ENCODE results near the gene MBTPS1. TPM values are rescaled to one million over a fixed set of nuclear protein-coding genes. Genes with fewer than 3 reads are reported as not detected.

MBTPS1 gene
- total and polyA plus RNA-seq, 2 experiments from 2014 or later = 18.1 to 49.3 TPM

DNA sequence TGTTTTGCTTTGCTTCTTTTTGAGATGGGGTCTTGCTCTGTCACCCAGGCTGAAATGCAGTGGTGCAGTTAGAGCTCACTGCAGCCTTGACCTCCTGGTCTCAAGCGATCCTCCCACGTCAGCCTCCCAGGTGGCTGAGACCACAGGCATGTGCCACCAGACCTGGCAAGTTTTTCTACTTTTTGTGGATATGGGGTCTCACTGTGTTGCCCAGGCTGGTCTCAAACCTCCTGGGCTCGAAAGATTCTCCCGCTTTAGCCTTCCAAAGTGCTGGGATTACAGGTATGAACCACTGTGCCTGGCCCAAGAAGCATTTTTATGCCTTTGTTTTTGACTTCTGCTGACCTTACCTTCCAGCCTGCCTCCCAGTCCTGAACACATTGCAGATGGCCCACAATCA, 38.5 kb upstream of the MBTPS1 start (continued):
- TF ChIP-seq, protein P1, sequence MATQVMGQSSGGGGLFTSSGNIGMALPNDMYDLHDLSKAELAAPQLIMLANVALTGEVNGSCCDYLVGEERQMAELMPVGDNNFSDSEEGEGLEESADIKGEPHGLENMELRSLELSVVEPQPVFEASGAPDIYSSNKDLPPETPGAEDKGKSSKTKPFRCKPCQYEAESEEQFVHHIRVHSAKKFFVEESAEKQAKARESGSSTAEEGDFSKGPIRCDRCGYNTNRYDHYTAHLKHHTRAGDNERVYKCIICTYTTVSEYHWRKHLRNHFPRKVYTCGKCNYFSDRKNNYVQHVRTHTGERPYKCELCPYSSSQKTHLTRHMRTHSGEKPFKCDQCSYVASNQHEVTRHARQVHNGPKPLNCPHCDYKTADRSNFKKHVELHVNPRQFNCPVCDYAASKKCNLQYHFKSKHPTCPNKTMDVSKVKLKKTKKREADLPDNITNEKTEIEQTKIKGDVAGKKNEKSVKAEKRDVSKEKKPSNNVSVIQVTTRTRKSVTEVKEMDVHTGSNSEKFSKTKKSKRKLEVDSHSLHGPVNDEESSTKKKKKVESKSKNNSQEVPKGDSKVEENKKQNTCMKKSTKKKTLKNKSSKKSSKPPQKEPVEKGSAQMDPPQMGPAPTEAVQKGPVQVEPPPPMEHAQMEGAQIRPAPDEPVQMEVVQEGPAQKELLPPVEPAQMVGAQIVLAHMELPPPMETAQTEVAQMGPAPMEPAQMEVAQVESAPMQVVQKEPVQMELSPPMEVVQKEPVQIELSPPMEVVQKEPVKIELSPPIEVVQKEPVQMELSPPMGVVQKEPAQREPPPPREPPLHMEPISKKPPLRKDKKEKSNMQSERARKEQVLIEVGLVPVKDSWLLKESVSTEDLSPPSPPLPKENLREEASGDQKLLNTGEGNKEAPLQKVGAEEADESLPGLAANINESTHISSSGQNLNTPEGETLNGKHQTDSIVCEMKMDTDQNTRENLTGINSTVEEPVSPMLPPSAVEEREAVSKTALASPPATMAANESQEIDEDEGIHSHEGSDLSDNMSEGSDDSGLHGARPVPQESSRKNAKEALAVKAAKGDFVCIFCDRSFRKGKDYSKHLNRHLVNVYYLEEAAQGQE (IDR thresholded peaks at IDR 0.05; ENCODE audit: unreplicated experiment) = no peak
- TF ChIP-seq CREB1 (CRISPR knock-in tag; IDR thresholded peaks at IDR 0.05; ENCODE audit: low read depth) (no peak), EZH2phosphoT487 (IDR thresholded peaks at IDR 0.05; ENCODE audit: unreplicated experiment) (no peak)

DNA sequence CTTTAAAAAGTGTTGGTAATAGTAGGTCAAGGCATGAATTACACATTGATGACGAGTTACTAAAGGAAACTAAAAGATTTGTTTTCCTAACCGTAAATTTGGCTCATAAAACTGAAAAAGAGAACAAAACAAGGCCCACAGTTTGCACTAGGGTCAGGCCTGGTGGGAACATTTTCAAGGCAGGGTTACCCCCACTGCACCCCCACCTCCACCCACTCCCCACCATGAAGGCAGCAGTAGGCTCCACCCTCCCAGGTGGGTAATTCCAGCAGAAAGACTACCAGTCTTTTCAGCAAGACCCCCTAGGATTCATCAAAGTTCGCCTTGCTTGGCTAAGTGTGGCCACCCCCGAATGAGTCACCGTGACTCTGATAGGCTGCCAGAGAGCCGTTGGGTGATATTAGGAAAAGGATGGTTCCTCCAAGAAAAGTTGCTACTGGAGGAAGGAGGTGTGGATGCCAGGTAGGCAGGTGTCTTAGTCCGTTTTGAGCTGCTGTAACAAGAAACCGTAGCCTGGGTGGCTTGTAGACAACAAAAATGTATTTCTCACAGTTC, 37.0 kb upstream of the MBTPS1 start:
- H3K4me1 Mint-ChIP-seq = no peaks in the 10 kb centered on the region
- DNase-seq (ENCODE audit: low spot score) = no peak
- TF ChIP-seq, protein P2, sequence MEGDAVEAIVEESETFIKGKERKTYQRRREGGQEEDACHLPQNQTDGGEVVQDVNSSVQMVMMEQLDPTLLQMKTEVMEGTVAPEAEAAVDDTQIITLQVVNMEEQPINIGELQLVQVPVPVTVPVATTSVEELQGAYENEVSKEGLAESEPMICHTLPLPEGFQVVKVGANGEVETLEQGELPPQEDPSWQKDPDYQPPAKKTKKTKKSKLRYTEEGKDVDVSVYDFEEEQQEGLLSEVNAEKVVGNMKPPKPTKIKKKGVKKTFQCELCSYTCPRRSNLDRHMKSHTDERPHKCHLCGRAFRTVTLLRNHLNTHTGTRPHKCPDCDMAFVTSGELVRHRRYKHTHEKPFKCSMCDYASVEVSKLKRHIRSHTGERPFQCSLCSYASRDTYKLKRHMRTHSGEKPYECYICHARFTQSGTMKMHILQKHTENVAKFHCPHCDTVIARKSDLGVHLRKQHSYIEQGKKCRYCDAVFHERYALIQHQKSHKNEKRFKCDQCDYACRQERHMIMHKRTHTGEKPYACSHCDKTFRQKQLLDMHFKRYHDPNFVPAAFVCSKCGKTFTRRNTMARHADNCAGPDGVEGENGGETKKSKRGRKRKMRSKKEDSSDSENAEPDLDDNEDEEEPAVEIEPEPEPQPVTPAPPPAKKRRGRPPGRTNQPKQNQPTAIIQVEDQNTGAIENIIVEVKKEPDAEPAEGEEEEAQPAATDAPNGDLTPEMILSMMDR (conservative IDR thresholded peaks at IDR 0.05; ENCODE audit: low read depth in 2 of 2) = no peak
- TF ChIP-seq EZH2phosphoT487 (IDR thresholded peaks at IDR 0.05; ENCODE audit: unreplicated experiment) (no peak), POLR2AphosphoS5 (IDR thresholded peaks at IDR 0.05; ENCODE audit: low read depth) (no peak), ZNF331 (CRISPR knock-in tag; IDR thresholded peaks at IDR 0.05; ENCODE audit: low read depth) (no peak), STAT1 (IDR thresholded peaks at IDR 0.05; ENCODE audit: unreplicated experiment) (no peak), JUNB (IDR thresholded peaks at IDR 0.05; ENCODE audit: unreplicated experiment) (no peak), CREB1 (CRISPR knock-in tag; IDR thresholded peaks at IDR 0.05; ENCODE audit: low read depth) (no peak)
- TF ChIP-seq, protein P1 (IDR thresholded peaks at IDR 0.05; ENCODE audit: unreplicated experiment) = no peak
- TF ChIP-seq, protein P3, sequence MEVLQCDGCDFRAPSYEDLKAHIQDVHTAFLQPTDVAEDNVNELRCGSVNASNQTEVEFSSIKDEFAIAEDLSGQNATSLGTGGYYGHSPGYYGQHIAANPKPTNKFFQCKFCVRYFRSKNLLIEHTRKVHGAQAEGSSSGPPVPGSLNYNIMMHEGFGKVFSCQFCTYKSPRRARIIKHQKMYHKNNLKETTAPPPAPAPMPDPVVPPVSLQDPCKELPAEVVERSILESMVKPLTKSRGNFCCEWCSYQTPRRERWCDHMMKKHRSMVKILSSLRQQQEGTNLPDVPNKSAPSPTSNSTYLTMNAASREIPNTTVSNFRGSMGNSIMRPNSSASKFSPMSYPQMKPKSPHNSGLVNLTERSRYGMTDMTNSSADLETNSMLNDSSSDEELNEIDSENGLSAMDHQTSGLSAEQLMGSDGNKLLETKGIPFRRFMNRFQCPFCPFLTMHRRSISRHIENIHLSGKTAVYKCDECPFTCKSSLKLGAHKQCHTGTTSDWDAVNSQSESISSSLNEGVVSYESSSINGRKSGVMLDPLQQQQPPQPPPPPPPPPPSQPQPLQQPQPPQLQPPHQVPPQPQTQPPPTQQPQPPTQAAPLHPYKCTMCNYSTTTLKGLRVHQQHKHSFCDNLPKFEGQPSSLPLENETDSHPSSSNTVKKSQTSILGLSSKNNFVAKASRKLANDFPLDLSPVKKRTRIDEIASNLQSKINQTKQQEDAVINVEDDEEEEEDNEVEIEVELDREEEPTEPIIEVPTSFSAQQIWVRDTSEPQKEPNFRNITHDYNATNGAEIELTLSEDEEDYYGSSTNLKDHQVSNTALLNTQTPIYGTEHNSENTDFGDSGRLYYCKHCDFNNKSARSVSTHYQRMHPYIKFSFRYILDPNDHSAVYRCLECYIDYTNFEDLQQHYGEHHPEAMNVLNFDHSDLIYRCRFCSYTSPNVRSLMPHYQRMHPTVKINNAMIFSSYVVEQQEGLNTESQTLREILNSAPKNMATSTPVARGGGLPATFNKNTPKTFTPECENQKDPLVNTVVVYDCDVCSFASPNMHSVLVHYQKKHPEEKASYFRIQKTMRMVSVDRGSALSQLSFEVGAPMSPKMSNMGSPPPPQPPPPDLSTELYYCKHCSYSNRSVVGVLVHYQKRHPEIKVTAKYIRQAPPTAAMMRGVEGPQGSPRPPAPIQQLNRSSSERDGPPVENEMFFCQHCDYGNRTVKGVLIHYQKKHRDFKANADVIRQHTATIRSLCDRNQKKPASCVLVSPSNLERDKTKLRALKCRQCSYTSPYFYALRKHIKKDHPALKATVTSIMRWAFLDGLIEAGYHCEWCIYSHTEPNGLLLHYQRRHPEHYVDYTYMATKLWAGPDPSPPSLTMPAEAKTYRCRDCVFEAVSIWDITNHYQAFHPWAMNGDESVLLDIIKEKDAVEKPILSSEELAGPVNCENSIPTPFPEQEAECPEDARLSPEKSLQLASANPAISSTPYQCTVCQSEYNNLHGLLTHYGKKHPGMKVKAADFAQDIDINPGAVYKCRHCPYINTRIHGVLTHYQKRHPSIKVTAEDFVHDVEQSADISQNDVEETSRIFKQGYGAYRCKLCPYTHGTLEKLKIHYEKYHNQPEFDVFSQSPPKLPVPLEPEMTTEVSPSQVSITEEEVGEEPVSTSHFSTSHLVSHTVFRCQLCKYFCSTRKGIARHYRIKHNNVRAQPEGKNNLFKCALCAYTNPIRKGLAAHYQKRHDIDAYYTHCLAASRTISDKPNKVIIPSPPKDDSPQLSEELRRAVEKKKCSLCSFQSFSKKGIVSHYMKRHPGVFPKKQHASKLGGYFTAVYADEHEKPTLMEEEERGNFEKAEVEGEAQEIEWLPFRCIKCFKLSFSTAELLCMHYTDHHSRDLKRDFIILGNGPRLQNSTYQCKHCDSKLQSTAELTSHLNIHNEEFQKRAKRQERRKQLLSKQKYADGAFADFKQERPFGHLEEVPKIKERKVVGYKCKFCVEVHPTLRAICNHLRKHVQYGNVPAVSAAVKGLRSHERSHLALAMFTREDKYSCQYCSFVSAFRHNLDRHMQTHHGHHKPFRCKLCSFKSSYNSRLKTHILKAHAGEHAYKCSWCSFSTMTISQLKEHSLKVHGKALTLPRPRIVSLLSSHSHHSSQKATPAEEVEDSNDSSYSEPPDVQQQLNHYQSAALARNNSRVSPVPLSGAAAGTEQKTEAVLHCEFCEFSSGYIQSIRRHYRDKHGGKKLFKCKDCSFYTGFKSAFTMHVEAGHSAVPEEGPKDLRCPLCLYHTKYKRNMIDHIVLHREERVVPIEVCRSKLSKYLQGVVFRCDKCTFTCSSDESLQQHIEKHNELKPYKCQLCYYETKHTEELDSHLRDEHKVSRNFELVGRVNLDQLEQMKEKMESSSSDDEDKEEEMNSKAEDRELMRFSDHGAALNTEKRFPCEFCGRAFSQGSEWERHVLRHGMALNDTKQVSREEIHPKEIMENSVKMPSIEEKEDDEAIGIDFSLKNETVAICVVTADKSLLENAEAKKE (CRISPR knock-in tag; IDR thresholded peaks at IDR 0.05) = no peak

More for the DNA sequence above, 37.0 kb upstream of the MBTPS1 start:
- H3K36me3 Mint-ChIP-seq (ENCODE audit: low read depth) = no peaks in the 10 kb centered on the region
- peaks cover 2% of the 10 kb centered on the region; the same call in 2 of the 3 replicates for H3K9me3 Mint-ChIP-seq
- H3K4me1 ChIP-seq (ENCODE audit: insufficient read depth) = no peaks in the 10 kb centered on the region
- H3K4me3 ChIP-seq = no peak overlapping the region
- peaks cover 6% of the 10 kb centered on the region for H3K27me3 Mint-ChIP-seq (ENCODE audit: insufficient read depth, low read depth, poor library complexity)
- no peaks in the 10 kb centered on the region for H3F3A ChIP-seq (replicated peaks; ENCODE audit: low read depth)
- no peaks in the 10 kb centered on the region for H3K27me3 ChIP-seq (ENCODE audit: insufficient read depth)
- no peaks in the 10 kb centered on the region for H3K36me3 ChIP-seq (ENCODE audit: insufficient read depth)
- H3K4me2 ChIP-seq = no peak overlapping the region
- no peaks in the 10 kb centered on the region for H3K79me2 ChIP-seq (replicated peaks; ENCODE audit: insufficient read depth)
- no peak overlapping the region for H3K27ac ChIP-seq (ENCODE audit: low read depth)
- H4K20me1 ChIP-seq (replicated peaks; ENCODE audit: insufficient read depth) = no peaks in the 10 kb centered on the region
- peak overlapping the region; percentile 67; the same call in 1 of the 2 replicates for H2AFZ ChIP-seq
- H3K27ac Mint-ChIP-seq = no peak overlapping the region
- no peak overlapping the region for H3K4me3 Mint-ChIP-seq
- no peak for ATAC-seq
- no peaks in the 10 kb centered on the region for H3K9me2 ChIP-seq (ENCODE audit: insufficient read depth)

All from GM23338 (cell line).